Measurements from ENCODE around the gene FAM170B. TPM values are rescaled to one million over a fixed set of nuclear protein-coding genes. Genes with fewer than 3 reads are reported as not detected.

FAM170B gene
- total and polyA plus RNA-seq, 9 of the 15 experiments (the other 6 are each of a cell fraction or from before 2014, with no cell fraction given) = 0.11 to 0.21 TPM; not detected in 7

DNA sequence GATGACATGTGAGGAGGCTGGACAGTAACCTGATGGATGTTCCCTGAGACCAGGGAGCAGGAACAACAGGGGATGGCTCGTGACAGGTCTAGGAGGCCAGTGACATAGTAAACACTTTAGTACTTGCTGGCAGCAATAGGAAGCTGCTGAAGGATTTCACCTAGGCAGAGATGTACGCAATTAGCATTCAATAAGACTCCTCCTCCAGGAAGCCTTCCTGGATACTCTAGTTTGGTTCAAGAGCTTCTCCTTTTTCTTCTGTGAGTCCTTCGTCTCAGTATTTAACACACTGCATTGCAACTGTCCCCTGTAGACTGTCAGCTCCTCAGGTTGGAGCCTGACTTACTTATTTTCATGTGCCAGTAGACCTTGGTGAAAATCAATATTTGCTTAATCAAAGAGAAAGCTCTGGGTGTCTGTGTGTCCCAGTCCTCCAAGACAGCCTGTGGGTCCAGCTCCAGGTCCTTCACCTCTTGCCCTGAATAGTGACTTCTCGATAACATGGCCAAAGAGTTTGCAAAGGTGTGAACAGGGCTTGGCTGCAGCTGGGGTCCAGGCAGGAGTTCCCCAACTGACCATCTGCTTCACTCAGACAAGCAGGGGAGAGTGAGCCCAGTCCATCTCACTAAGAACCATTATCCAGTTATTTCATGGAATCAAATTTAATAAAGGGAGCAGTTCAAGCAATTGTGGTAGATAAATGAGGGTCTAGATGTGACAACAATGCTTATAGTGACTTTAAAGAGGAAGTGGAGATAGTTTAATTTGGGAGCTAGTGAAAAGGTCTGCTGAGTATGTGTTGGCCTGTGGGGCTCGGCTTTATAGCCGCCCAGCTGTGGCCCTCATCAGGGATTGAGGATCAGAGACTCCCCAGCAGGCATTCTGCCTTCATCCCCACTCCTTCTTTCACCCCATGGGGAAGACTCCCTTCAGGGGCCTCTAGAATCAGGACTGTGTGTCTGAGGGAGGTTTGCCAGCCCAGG is 45.0 kb upstream of the FAM170B start (continued):
- TF ChIP-seq, protein P1, sequence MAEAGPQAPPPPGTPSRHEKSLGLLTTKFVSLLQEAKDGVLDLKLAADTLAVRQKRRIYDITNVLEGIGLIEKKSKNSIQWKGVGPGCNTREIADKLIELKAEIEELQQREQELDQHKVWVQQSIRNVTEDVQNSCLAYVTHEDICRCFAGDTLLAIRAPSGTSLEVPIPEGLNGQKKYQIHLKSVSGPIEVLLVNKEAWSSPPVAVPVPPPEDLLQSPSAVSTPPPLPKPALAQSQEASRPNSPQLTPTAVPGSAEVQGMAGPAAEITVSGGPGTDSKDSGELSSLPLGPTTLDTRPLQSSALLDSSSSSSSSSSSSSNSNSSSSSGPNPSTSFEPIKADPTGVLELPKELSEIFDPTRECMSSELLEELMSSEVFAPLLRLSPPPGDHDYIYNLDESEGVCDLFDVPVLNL (CRISPR knock-in tag; IDR thresholded peaks at IDR 0.05; ENCODE audit: low read depth) = 0 out of 2 replicates have a peak, but pooled peaks have one; percentile 14
- no peak for TF ChIP-seq ZNF239 (CRISPR knock-in tag; IDR thresholded peaks at IDR 0.05)

DNA sequence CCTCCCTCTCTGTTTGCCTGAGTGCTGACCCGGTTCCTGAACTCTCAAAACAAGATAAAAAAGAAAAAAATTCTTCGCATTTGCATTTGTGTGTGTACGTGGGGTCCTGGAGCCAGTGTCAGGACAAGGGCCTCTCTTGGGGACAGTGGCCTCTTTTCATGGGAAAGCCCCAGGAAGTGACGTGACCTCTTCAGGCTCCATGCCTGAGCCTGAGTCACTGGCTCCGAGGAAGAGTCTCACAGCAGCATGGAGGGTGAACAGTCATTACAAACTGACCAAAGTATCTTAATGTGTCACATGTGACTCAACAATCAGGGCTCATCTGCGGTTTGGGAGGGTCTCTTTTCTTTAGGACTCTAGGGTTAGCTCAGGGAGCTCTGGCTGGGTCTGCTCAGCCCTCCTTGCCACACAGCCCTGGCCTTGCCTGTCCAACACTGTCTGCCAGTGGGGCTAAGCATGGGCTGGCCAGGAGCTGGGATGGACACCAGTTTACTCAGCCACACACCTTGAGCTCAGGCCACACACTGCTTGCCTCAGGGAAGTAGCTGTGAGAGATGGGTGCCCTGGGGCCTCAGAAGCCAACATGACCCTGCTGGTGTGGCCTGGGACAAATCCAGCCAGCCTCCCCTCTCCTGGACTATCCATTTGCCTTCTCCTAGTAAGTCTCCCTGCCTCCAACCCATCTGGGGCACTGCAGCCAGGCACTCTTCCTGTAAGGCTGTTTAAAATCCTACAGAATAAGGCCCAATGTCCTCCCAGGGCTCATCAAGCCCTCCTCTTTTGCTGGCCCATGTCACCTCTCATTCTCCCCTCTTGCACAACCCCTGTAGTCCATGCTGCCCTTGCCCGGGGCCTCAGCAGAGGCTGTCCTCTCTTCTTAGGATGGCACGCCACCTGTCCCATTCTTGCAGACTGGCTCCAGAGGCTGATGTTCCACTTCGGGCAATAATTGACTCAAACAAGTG is 43.9 kb upstream of the FAM170B start:
- peak overlapping the region; percentile 60 to 88 for H3K9ac ChIP-seq (ENCODE audit: insufficient read depth in 1 of 2, low read depth in 2 of 2, low read length in 2 of 2)
- CTCF ChIA-PET (ENCODE audit: low intra/inter-chr PET ratio) = no interaction called here
- H3K4me2 ChIP-seq (ENCODE audit: insufficient read depth, low read length) = peak overlapping the region; percentile 45
- WGBS (ENCODE audit: insufficient coverage, low coverage, missing lambda C conversion rate) = 30% methylated on average over 9 of the region's 9 CpGs
- FAIRE-seq (peak; percentile 86), ATAC-seq (peak; percentile 36), DNase-seq (ENCODE audit: extremely low read depth in 1 of 4, low spot score in 3 of 4) (peak; percentile 53 to 88 (median 67))
- peaks cover 89% of the 10 kb centered on the region for H3K79me2 ChIP-seq (ENCODE audit: control insufficient read depth, insufficient read depth, low read length)
- intact Hi-C loops (cut with micrococcal nuclease) (loop anchor here (2.0 kb wide), 1 partner anchor 123 kb away; no protein-coding TSS in a partner anchor), in situ Hi-C loops (cut with MboI) (no loop called here)
- peaks cover 26% of the 10 kb centered on the region; the same call in 1 of the 3 replicates for H3K36me3 ChIP-seq (ENCODE audit: control insufficient read depth, insufficient read depth, low read length)
- no peaks in the 10 kb centered on the region for H3K9me3 ChIP-seq (replicated peaks; ENCODE audit: control insufficient read depth, insufficient read depth, low read depth, low read length)
- no peak overlapping the region for H3K4me3 ChIP-seq
- H3K9me1 ChIP-seq (ENCODE audit: control insufficient read depth, insufficient read depth, low read length) = peaks cover 10% of the 10 kb centered on the region
- POLR2A ChIA-PET = interaction anchor here (0.5 to 2.5 kb wide), 6 partner anchors 9 to 122 kb away, joined by 3 to 11 read pairs (median 5); partner anchors contain the start of gene TMEM273
- H4K20me1 ChIP-seq (replicated peaks; ENCODE audit: control insufficient read depth, insufficient read depth, low read length) = no peaks in the 10 kb centered on the region
- peaks cover 74 to 100% of the 10 kb centered on the region in 2 experiments for H3K4me1 ChIP-seq (replicated peaks in 1 of 2; ENCODE audit: control insufficient read depth in 2 of 2, insufficient read depth in 2 of 2, low read length in 2 of 2)
- H3K27ac ChIP-seq (ENCODE audit: extremely low read depth, low read depth, low read length) = peak overlapping the region; percentile 84
- H3K27me3 ChIP-seq (ENCODE audit: control insufficient read depth in 2 of 2, insufficient read depth in 2 of 2, low read length in 2 of 2) = no peaks in the 10 kb centered on the region
- H2AFZ ChIP-seq (ENCODE audit: low read depth, low read length) = peak overlapping the region; percentile 78
- BruUV-seq (replicated peaks) = no TSS peak
- peak; percentile 68 for TF ChIP-seq SMAD4 (CRISPR knock-in tag; conservative IDR thresholded peaks at IDR 0.05)
- no peak for TF ChIP-seq TCFL5 (CRISPR knock-in tag; conservative IDR thresholded peaks at IDR 0.05)
- TF ChIP-seq CSDE1 (IDR thresholded peaks at IDR 0.05) = no peak
- TF ChIP-seq ESRRA (IDR thresholded peaks at IDR 0.05; ENCODE audit: borderline replicate concordance, low read depth) = peak; percentile 29; the same call in 1 of the 2 replicates
- no peak for TF ChIP-seq PHB (CRISPR knock-in tag; IDR thresholded peaks at IDR 0.05)
- peak; percentile 47; the same call in 1 of the 2 replicates for TF ChIP-seq MAFK (IDR thresholded peaks at IDR 0.05; ENCODE audit: low read length)
- no peak for TF ChIP-seq SLC30A9 (CRISPR knock-in tag; IDR thresholded peaks at IDR 0.05)
- TF ChIP-seq GATAD2A (IDR thresholded peaks at IDR 0.05) = peak; percentile 56; the same call in 1 of the 2 replicates
- TF ChIP-seq, protein P2, sequence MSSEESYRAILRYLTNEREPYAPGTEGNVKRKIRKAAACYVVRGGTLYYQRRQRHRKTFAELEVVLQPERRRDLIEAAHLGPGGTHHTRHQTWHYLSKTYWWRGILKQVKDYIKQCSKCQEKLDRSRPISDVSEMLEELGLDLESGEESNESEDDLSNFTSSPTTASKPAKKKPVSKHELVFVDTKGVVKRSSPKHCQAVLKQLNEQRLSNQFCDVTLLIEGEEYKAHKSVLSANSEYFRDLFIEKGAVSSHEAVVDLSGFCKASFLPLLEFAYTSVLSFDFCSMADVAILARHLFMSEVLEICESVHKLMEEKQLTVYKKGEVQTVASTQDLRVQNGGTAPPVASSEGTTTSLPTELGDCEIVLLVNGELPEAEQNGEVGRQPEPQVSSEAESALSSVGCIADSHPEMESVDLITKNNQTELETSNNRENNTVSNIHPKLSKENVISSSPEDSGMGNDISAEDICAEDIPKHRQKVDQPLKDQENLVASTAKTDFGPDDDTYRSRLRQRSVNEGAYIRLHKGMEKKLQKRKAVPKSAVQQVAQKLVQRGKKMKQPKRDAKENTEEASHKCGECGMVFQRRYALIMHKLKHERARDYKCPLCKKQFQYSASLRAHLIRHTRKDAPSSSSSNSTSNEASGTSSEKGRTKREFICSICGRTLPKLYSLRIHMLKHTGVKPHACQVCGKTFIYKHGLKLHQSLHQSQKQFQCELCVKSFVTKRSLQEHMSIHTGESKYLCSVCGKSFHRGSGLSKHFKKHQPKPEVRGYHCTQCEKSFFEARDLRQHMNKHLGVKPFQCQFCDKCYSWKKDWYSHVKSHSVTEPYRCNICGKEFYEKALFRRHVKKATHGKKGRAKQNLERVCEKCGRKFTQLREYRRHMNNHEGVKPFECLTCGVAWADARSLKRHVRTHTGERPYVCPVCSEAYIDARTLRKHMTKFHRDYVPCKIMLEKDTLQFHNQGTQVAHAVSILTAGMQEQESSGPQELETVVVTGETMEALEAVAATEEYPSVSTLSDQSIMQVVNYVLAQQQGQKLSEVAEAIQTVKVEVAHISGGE (CRISPR knock-in tag; IDR thresholded peaks at IDR 0.05) = peak in 1 of 3 experiments; percentile 38; a peak in 2 of 6 replicates
- no peak for TF ChIP-seq ZNF12 (CRISPR knock-in tag; IDR thresholded peaks at IDR 0.05)
- TF ChIP-seq MCM2 (IDR thresholded peaks at IDR 0.05; ENCODE audit: low read depth) = no peak

All from K562 (cell line).